Lower leg skin (tissue), 3 donors: ENCODE measurements around the gene SLIT3.

Experiments used
- CTCF ChIP-seq, 3 donors: fragments of 450-650 bp; IDR thresholded peaks; one replicate each; pipeline ENCODE4 v1.5.1; 2016; ENCODE audit warnings: antibody characterized with exemption in 3 of 3, mild to moderate bottlenecking in 3 of 3, moderate library complexity in 2 of 3
- POLR2A ChIP-seq, 2 donors: fragments of 450-650 bp; IDR thresholded peaks; one replicate each; pipeline ENCODE4 v1.6.1; 2016 to 2017; ENCODE audit warnings: antibody characterized with exemption in 2 of 2, mild to moderate bottlenecking in 1 of 2, moderate library complexity in 1 of 2

- TF ChIP-seq CTCF (IDR thresholded peaks at IDR 0.05): no peak
- no peak for TF ChIP-seq POLR2A (IDR thresholded peaks at IDR 0.05)
Measured at GRCh38 chr5:168686837-168687236, 614.1 kb downstream of the SLIT3 start.
